NCI-H774 (cell line): Measurements from ENCODE around the gene MAPK11.

Experiments
- DNase-seq: peaks from one replicate; lab custom pipeline; 2025; lab: John Stamatoyannopoulos, UW

Gene MAPK11

GRCh38 chr22:50293441-50294318, 23.5 kb upstream of the MAPK11 start:
- no peak for DNase-seq

GRCh38 chr22:50292643-50293440, 22.7 kb upstream of the MAPK11 start:
- DNase-seq, result no peak

- DNase-seq, result no peak
Measured at GRCh38 chr22:50289942-50290630, 19.9 kb upstream of the MAPK11 start.

GRCh38 chr22:50289151-50289941, 19.2 kb upstream of the MAPK11 start:
- DNase-seq, result no peak

- DNase-seq, result no peak
Measured at GRCh38 chr22:50287731-50288130, 17.6 kb upstream of the MAPK11 start.

GRCh38 chr22:50286701-50287318, 16.6 kb upstream of the MAPK11 start:
- DNase-seq, result no peak

GRCh38 chr22:50286275-50286674, 16.1 kb upstream of the MAPK11 start:
- DNase-seq, result no peak

- no peak for DNase-seq
Measured at GRCh38 chr22:50285568-50286229, 15.5 kb upstream of the MAPK11 start.

GRCh38 chr22:50284479-50284878, 14.3 kb upstream of the MAPK11 start:
- no peak for DNase-seq

GRCh38 chr22:50283821-50284220, 13.6 kb upstream of the MAPK11 start:
- no peak for DNase-seq

- no peak for DNase-seq
Measured at GRCh38 chr22:50282361-50283155, 12.4 kb upstream of the MAPK11 start.

GRCh38 chr22:50281957-50282356, 11.8 kb upstream of the MAPK11 start:
- DNase-seq, result no peak

- DNase-seq, result no peak
Measured at GRCh38 chr22:50281384-50281760, 11.2 kb upstream of the MAPK11 start.

- DNase-seq, result no peak
Measured at GRCh38 chr22:50280708-50281383, 10.7 kb upstream of the MAPK11 start.

- DNase-seq, result no peak
Measured at GRCh38 chr22:50280022-50280707, 10.0 kb upstream of the MAPK11 start.

- no peak for DNase-seq
Measured at GRCh38 chr22:50278956-50279619, 8.9 kb upstream of the MAPK11 start.

GRCh38 chr22:50278461-50278860, 8.3 kb upstream of the MAPK11 start:
- DNase-seq, result no peak

GRCh38 chr22:50277761-50278160, 7.6 kb upstream of the MAPK11 start:
- DNase-seq, result no peak
